Thyroid gland (tissue), 4 donors: ENCODE data around the gene ATP23.

Experiments used
- CTCF ChIP-seq, 6 experiments: fragments of 200-600 bp in 3 of 6; fragments of 450-650 bp in 3 of 6; sonication (generic) in 3 of 6; IDR thresholded peaks; one replicate each; pipeline ENCODE4 v1.5.1; 2016 to 2019; ENCODE audit warnings: antibody characterized with exemption in 6 of 6, mild to moderate bottlenecking in 2 of 6, inconsistent platforms in 1 of 6, moderate library complexity in 1 of 6
- POLR2A ChIP-seq, 2 donors: fragments of 450-650 bp; IDR thresholded peaks; one replicate each; pipeline ENCODE4 v1.6.1; 2017; ENCODE audit warnings: antibody characterized with exemption in 2 of 2, mild to moderate bottlenecking in 2 of 2, moderate library complexity in 1 of 2

GRCh38 chr12:57918147-57918546 is 23.2 kb upstream of the ATP23 start:
- TF ChIP-seq POLR2A (IDR thresholded peaks at IDR 0.05) (no peak), CTCF (IDR thresholded peaks at IDR 0.05) (no peak)
